Muscle layer of colon (tissue), 2 donors: ENCODE results near the gene MYRFL.

ENCODE experiments used
- H3K27ac ChIP-seq: one replicate; pipeline ENCODE4 v1.7.0; 2013; ENCODE audit warnings: low read depth, mild to moderate bottlenecking, low read length, moderate library complexity
- H3K27me3 ChIP-seq, 2 donors: one replicate each; pipeline ENCODE4 v1.7.0; 2013; ENCODE audit warnings: low read length in 2 of 2, mild to moderate bottlenecking in 2 of 2; ENCODE audit not compliant: insufficient read depth in 2 of 2, control insufficient read depth in 1 of 2
- H3K36me3 ChIP-seq: one replicate; pipeline ENCODE4 v1.7.0; 2013; ENCODE audit warnings: mild to moderate bottlenecking, low read length; ENCODE audit not compliant: insufficient read depth
- H3K4me1 ChIP-seq: one replicate; pipeline ENCODE4 v1.7.0; 2013; ENCODE audit warnings: mild to moderate bottlenecking, low read length; ENCODE audit not compliant: insufficient read depth
- H3K4me3 ChIP-seq, 2 donors: one replicate each; pipeline ENCODE4 v1.7.0; 2013; ENCODE audit warnings: low read length in 2 of 2, low read depth in 1 of 2, mild to moderate bottlenecking in 1 of 2, moderate library complexity in 1 of 2
- H3K9ac ChIP-seq: one replicate; pipeline ENCODE4 v1.7.0; 2013; ENCODE audit warnings: low read length
- H3K9me3 ChIP-seq: one replicate; pipeline ENCODE4 v1.7.0; 2013; ENCODE audit warnings: mild to moderate bottlenecking, low read length
- donor health status: abdominal sarcoma.
- donor health status: Adenocarcinoma of cecum.

MYRFL gene

GRCh38 chr12:69824028-69824427 is 999 bp upstream of the MYRFL start:
- Histone ChIP-seq H3K4me1 (no peaks in the 10 kb centered on the region), H3K9ac (no peak overlapping the region), H3K36me3 (no peaks in the 10 kb centered on the region), H3K27ac (no peak overlapping the region), H3K27me3 (no peaks in the 10 kb centered on the region), H3K9me3 (no peaks in the 10 kb centered on the region), H3K4me3 (no peak overlapping the region)

GRCh38 chr12:69828897-69829296 is 3.9 kb downstream of the MYRFL start:
- H3K4me3 ChIP-seq: no peak overlapping the region
- no peaks in the 10 kb centered on the region for H3K36me3 ChIP-seq
- H3K9ac ChIP-seq: no peak overlapping the region
- no peak overlapping the region for H3K27ac ChIP-seq
- no peaks in the 10 kb centered on the region for H3K9me3 ChIP-seq
- no peaks in the 10 kb centered on the region for H3K27me3 ChIP-seq
- no peaks in the 10 kb centered on the region for H3K4me1 ChIP-seq

GRCh38 chr12:69833696-69834095 is 8.7 kb downstream of the MYRFL start:
- no peaks in the 10 kb centered on the region for H3K36me3 ChIP-seq
- no peak overlapping the region for H3K4me3 ChIP-seq
- H3K4me1 ChIP-seq: no peaks in the 10 kb centered on the region
- H3K27ac ChIP-seq: no peak overlapping the region
- H3K9ac ChIP-seq: no peak overlapping the region
- H3K9me3 ChIP-seq: no peaks in the 10 kb centered on the region
- H3K27me3 ChIP-seq: no peaks in the 10 kb centered on the region

- Histone ChIP-seq H3K9ac (no peak overlapping the region), H3K27me3 (no peaks in the 10 kb centered on the region), H3K4me1 (no peaks in the 10 kb centered on the region), H3K27ac (no peak overlapping the region), H3K36me3 (no peaks in the 10 kb centered on the region), H3K9me3 (no peaks in the 10 kb centered on the region), H3K4me3 (no peak overlapping the region)
Measured at GRCh38 chr12:69834147-69834546, 9.1 kb downstream of the MYRFL start.

- H3K27ac ChIP-seq: no peak overlapping the region
- no peaks in the 10 kb centered on the region for H3K36me3 ChIP-seq
- no peaks in the 10 kb centered on the region for H3K27me3 ChIP-seq
- H3K4me3 ChIP-seq: no peak overlapping the region
- H3K9me3 ChIP-seq: no peaks in the 10 kb centered on the region
- no peaks in the 10 kb centered on the region for H3K4me1 ChIP-seq
- no peak overlapping the region for H3K9ac ChIP-seq
Measured at GRCh38 chr12:69834576-69834975, 9.5 kb downstream of the MYRFL start.

- Histone ChIP-seq H3K36me3 (no peaks in the 10 kb centered on the region), H3K9me3 (no peaks in the 10 kb centered on the region), H3K9ac (no peak overlapping the region), H3K27ac (no peak overlapping the region), H3K4me1 (no peaks in the 10 kb centered on the region), H3K27me3 (no peaks in the 10 kb centered on the region), H3K4me3 (no peak overlapping the region)
Measured at GRCh38 chr12:69835081-69835480, 10.1 kb downstream of the MYRFL start.

- no peaks in the 10 kb centered on the region for H3K27me3 ChIP-seq
- H3K4me1 ChIP-seq: no peaks in the 10 kb centered on the region
- H3K4me3 ChIP-seq: no peak overlapping the region
- H3K9ac ChIP-seq: no peak overlapping the region
- H3K9me3 ChIP-seq: no peaks in the 10 kb centered on the region
- no peak overlapping the region for H3K27ac ChIP-seq
- H3K36me3 ChIP-seq: no peaks in the 10 kb centered on the region
Measured at GRCh38 chr12:69836015-69836414, 11.0 kb downstream of the MYRFL start.

- no peaks in the 10 kb centered on the region for H3K27me3 ChIP-seq
- H3K9me3 ChIP-seq: no peaks in the 10 kb centered on the region
- H3K9ac ChIP-seq: no peak overlapping the region
- no peak overlapping the region for H3K27ac ChIP-seq
- no peak overlapping the region for H3K4me3 ChIP-seq
- no peaks in the 10 kb centered on the region for H3K36me3 ChIP-seq
- no peaks in the 10 kb centered on the region for H3K4me1 ChIP-seq
Measured at GRCh38 chr12:69837191-69837590, 12.2 kb downstream of the MYRFL start.

- no peak overlapping the region for H3K4me3 ChIP-seq
- H3K4me1 ChIP-seq: no peaks in the 10 kb centered on the region
- H3K9me3 ChIP-seq: no peaks in the 10 kb centered on the region
- H3K27me3 ChIP-seq: no peaks in the 10 kb centered on the region
- no peak overlapping the region for H3K27ac ChIP-seq
- no peak overlapping the region for H3K9ac ChIP-seq
- no peaks in the 10 kb centered on the region for H3K36me3 ChIP-seq
Measured at GRCh38 chr12:69837657-69838415, 12.8 kb downstream of the MYRFL start.

- Histone ChIP-seq H3K36me3 (no peaks in the 10 kb centered on the region), H3K27me3 (no peaks in the 10 kb centered on the region), H3K4me3 (no peak overlapping the region), H3K4me1 (no peaks in the 10 kb centered on the region), H3K9ac (no peak overlapping the region), H3K27ac (no peak overlapping the region), H3K9me3 (no peaks in the 10 kb centered on the region)
Measured at GRCh38 chr12:69840727-69841126, 15.7 kb downstream of the MYRFL start.

- H3K9me3 ChIP-seq: no peaks in the 10 kb centered on the region
- H3K27ac ChIP-seq: no peak overlapping the region
- H3K27me3 ChIP-seq: no peaks in the 10 kb centered on the region
- no peaks in the 10 kb centered on the region for H3K36me3 ChIP-seq
- no peak overlapping the region for H3K9ac ChIP-seq
- H3K4me1 ChIP-seq: no peaks in the 10 kb centered on the region
- H3K4me3 ChIP-seq: no peak overlapping the region
Measured at GRCh38 chr12:69843608-69844007, 18.6 kb downstream of the MYRFL start.

- Histone ChIP-seq H3K9ac (no peak overlapping the region), H3K4me3 (no peak overlapping the region), H3K36me3 (no peaks in the 10 kb centered on the region), H3K9me3 (no peaks in the 10 kb centered on the region), H3K4me1 (no peaks in the 10 kb centered on the region), H3K27me3 (no peaks in the 10 kb centered on the region), H3K27ac (no peak overlapping the region)
Measured at GRCh38 chr12:69844416-69844815, 19.4 kb downstream of the MYRFL start.
